Keratinocyte (primary cell): ENCODE data around the gene CCDC92B. TPM values are rescaled to one million over a fixed set of nuclear protein-coding genes. Genes with fewer than 3 reads are reported as not detected.

Experiments
- DNase-seq: peaks from one replicate; pipeline ENCODE4 v3.0.0-alpha.2; 2011; ENCODE audit warnings: low read depth, missing footprints, low spot score
- FAIRE-seq: peaks from 2 replicates; lab custom pipeline; 2011; peaks lifted over from hg19 to GRCh38; lab: Jason Lieb, UNC
- H2AFZ ChIP-seq: 2 replicates; pipeline ENCODE4 v1.6.0; 2012; ENCODE audit warnings: low read length, control low read depth, inconsistent platforms; ENCODE audit not compliant: control insufficient read depth
- H3K27ac ChIP-seq: 2 replicates; pipeline ENCODE4 v1.5.1; 2011; ENCODE audit warnings: low read length; ENCODE audit not compliant: control insufficient read depth, insufficient read depth
- H3K27me3 ChIP-seq: 3 replicates; pipeline ENCODE4 v1.6.0; 2011; ENCODE audit warnings: low read length; ENCODE audit not compliant: control insufficient read depth, insufficient read depth; ENCODE audit errors: extremely low read depth
- H3K36me3 ChIP-seq, 2 experiments: 2 replicates in 1 of 2; 3 replicates in 1 of 2; pipeline ENCODE4 v1.5.1; 2011; ENCODE audit warnings: low read length in 2 of 2, mild to moderate bottlenecking in 1 of 2; ENCODE audit not compliant: control insufficient read depth in 2 of 2, insufficient read depth in 2 of 2; ENCODE audit errors: extremely low read depth in 1 of 2
- H3K4me1 ChIP-seq: 3 replicates; pipeline ENCODE4 v1.5.1; 2011; ENCODE audit warnings: low read length; ENCODE audit not compliant: control insufficient read depth, insufficient read depth; ENCODE audit errors: extremely low read depth
- H3K4me2 ChIP-seq: 3 replicates; pipeline ENCODE4 v1.6.0; 2011; ENCODE audit warnings: low read depth, low read length; ENCODE audit not compliant: control insufficient read depth, insufficient read depth; ENCODE audit errors: extremely low read depth
- H3K4me3 ChIP-seq, 3 experiments: fragments of 200-600 bp in 1 of 3; sonication (generic) in 1 of 3; 2 replicates in 2 of 3; 3 replicates in 1 of 3; pipeline ENCODE4 v1.5.1; 2011 to 2016; ENCODE audit warnings: low read length in 3 of 3, mild to moderate bottlenecking in 3 of 3, control low read depth in 2 of 3, inconsistent platforms in 1 of 3, low read depth in 1 of 3, mixed read lengths in 1 of 3, mixed run types in 1 of 3, moderate library complexity in 1 of 3; ENCODE audit not compliant: control insufficient read depth in 2 of 3, insufficient read depth in 2 of 3; ENCODE audit errors: extremely low read depth in 1 of 3
- H3K79me2 ChIP-seq: 2 replicates; pipeline ENCODE4 v1.6.0; 2012; ENCODE audit warnings: low read length; ENCODE audit not compliant: control insufficient read depth, insufficient read depth
- H3K9ac ChIP-seq: 3 replicates; pipeline ENCODE4 v1.6.0; 2011; ENCODE audit warnings: low read length; ENCODE audit not compliant: control insufficient read depth, insufficient read depth; ENCODE audit errors: extremely low read depth
- H3K9me1 ChIP-seq: 3 replicates; pipeline ENCODE4 v1.6.0; 2011; ENCODE audit warnings: low read length; ENCODE audit not compliant: control insufficient read depth, insufficient read depth; ENCODE audit errors: extremely low read depth
- H3K9me3 ChIP-seq: 2 replicates; pipeline ENCODE4 v1.5.1; 2012; ENCODE audit warnings: low read depth, low read length; ENCODE audit not compliant: control insufficient read depth
- H4K20me1 ChIP-seq: 3 replicates; pipeline ENCODE4 v1.6.0; 2011; ENCODE audit warnings: low read length; ENCODE audit not compliant: control insufficient read depth, insufficient read depth; ENCODE audit errors: extremely low read depth
- CTCF ChIP-seq, 3 experiments: IDR thresholded peaks in 1 of 3; conservative IDR thresholded peaks in 1 of 3; optimal IDR thresholded peaks in 1 of 3; 2 replicates in 2 of 3; 3 replicates in 1 of 3; pipeline versions ENCODE3 to v1.5.1; 2011; ENCODE audit warnings: low read length in 3 of 3, mild to moderate bottlenecking in 3 of 3, moderate library complexity in 2 of 3, control low read depth in 1 of 3, inconsistent platforms in 1 of 3; ENCODE audit not compliant: insufficient read depth in 2 of 3; ENCODE audit errors: extremely low read depth in 1 of 3
- EZH2 ChIP-seq: IDR thresholded peaks from one replicate; pipeline ENCODE4 v1.6.1; 2012; ENCODE audit warnings: inconsistent platforms, mild to moderate bottlenecking, low read length, moderate library complexity
- dilution Hi-C: fragments of 300-500 bp; cut with MboI; formaldehyde crosslinking; loops from one replicate; pipeline ENCODE4 v1.7.0; 2020; ENCODE audit warnings: low sequenced_read_pairs; ENCODE audit not compliant: extremely low pct_ligation_motif_present
- polyA plus RNA-seq, 5 experiments: library from polyadenylated mRNA; depleted of rRNA in 3 of 5; stranded (reverse) in 3 of 5; stranded (forward) in 1 of 5; unstranded in 1 of 5; fragments of >200 nt; gene quantifications; 1 replicate in 1 of 5; 2 replicates in 3 of 5; 3 replicates in 1 of 5; pipeline versions ENCODE4 v1.2.1 to v1.2.3, GENCODE V29; 2011 to 2012; ENCODE audit warnings: missing spikeins in 2 of 5, low read depth in 1 of 5, low replicate concordance in 1 of 5

CCDC92B gene
- polyA plus RNA-seq, 1 donor (not counting 4 experiments of a cell fraction or from before 2014, with no cell fraction given), result not detected

GRCh38 chr17:2683912-2684311, 65.5 kb downstream of the CCDC92B start:
- DNase-seq, result no peak
- no peak for TF ChIP-seq CTCF (optimal IDR thresholded peaks at IDR 0.05 in 1 of 3, IDR thresholded peaks at IDR 0.05 in 1 of 3, conservative IDR thresholded peaks at IDR 0.05 in 1 of 3; ENCODE audit: extremely low read depth in 1 of 3, insufficient read depth in 2 of 3, low read length in 3 of 3)
- TF ChIP-seq EZH2, result no peak
- no peak for FAIRE-seq
- Histone ChIP-seq H3K9me3 (no peaks in the 10 kb centered on the region), H3K79me2 (peaks cover 2% of the 10 kb centered on the region), H3K4me1 (no peaks in the 10 kb centered on the region), H3K4me3 (no peak overlapping the region), H3K27ac (no peak overlapping the region), H3K36me3 (peaks cover 20 to 25% of the 10 kb centered on the region in 2 experiments), H3K9ac (no peak overlapping the region), H2AFZ (no peak overlapping the region), H4K20me1 (peaks cover 5% of the 10 kb centered on the region), H3K4me2 (no peak overlapping the region), H3K27me3 (no peaks in the 10 kb centered on the region), H3K9me1 (no peaks in the 10 kb centered on the region)
- dilution Hi-C loops, result no loop called here

DNA sequence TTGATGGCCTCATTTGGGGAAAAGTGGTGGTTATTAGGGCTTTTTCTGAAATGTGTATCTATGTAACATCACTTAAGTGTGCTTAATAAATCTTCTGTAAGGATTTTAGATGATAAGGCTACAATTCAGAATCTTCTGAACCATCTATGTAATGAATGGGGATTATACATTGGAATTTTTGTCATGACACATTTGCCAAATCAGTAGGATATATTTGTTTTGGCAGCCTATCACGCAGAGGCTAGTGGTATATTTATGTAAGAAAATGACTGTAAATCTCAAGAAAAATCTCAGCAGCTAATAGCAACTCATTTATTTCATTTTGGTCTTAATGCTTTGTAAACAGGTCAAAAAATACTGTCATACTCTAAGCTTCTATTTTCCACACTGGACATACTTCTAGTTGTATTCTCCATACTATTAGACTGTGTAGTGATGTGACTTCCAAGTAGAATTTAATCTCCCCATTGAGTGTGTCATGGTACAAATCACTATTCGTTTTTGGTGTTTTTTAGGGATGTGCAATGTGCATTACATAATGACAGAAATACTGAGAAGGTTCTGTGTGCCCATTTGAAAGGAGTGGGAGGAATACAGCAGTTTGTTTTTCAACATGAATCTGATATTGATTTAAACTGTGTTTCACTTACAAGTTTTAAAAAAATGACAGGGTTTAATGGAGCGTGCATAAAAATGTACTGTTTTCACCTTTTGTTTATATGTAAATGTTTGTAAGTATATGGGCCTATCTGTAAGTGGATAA, 67.1 kb downstream of the CCDC92B start:
- peaks cover 5% of the 10 kb centered on the region for H4K20me1 ChIP-seq
- no peaks in the 10 kb centered on the region for H3K4me1 ChIP-seq
- H3K4me2 ChIP-seq, result no peak overlapping the region
- H3K9me3 ChIP-seq, result no peaks in the 10 kb centered on the region
- H3K9ac ChIP-seq, result no peak overlapping the region
- dilution Hi-C loops, result no loop called here
- no peak for TF ChIP-seq EZH2
- no peaks in the 10 kb centered on the region for H3K27me3 ChIP-seq
- H2AFZ ChIP-seq, result no peak overlapping the region
- H3K79me2 ChIP-seq, result peaks cover 2% of the 10 kb centered on the region
- H3K27ac ChIP-seq, result no peak overlapping the region
- H3K36me3 ChIP-seq, result peaks cover 22 to 25% of the 10 kb centered on the region in 2 experiments
- no peak for DNase-seq
- no peak for FAIRE-seq
- H3K9me1 ChIP-seq, result no peaks in the 10 kb centered on the region
- H3K4me3 ChIP-seq, result no peak overlapping the region
